CD14-positive monocyte (primary cell): ENCODE measurements around the gene RGL1. TPM values are rescaled to one million over a fixed set of nuclear protein-coding genes. Genes with fewer than 3 reads are reported as not detected.
A peak's percentile ranks its signal among the peaks of the same experiment; 100 is the strongest.

Experiments
- DNase-seq, 3 donors: peaks; one replicate each; pipeline ENCODE4 v3.0.0-alpha.2; 2011 to 2022
- H2AFZ ChIP-seq: 2 replicates; pipeline ENCODE4 v1.6.0; 2012; ENCODE audit warnings: mild to moderate bottlenecking, low read depth, low read length, inconsistent platforms; ENCODE audit not compliant: insufficient read depth, poor library complexity, severe bottlenecking
- H3K27ac ChIP-seq, 2 donors: 1 replicate in 1 of 2; 2 replicates in 1 of 2; pipeline ENCODE4 v1.5.1; 2012 to 2013; ENCODE audit warnings: low read length in 2 of 2, control low read depth in 1 of 2, inconsistent platforms in 1 of 2, low read depth in 1 of 2, mild to moderate bottlenecking in 1 of 2
- H3K27me3 ChIP-seq, 2 donors: one replicate each; pipeline versions ENCODE4 v1.6.0 to v1.6.1; 2011 to 2013; ENCODE audit warnings: low read length in 2 of 2; ENCODE audit not compliant: control insufficient read depth in 2 of 2, insufficient read depth in 2 of 2
- H3K36me3 ChIP-seq, 2 donors: replicated peaks in 1 of 2; 1 replicate in 1 of 2; 2 replicates in 1 of 2; pipeline versions ENCODE4 v1.5.1 to v1.6.1; 2012 to 2013; ENCODE audit warnings: low read length in 2 of 2, control low read depth in 1 of 2, inconsistent platforms in 1 of 2, mild to moderate bottlenecking in 1 of 2; ENCODE audit not compliant: insufficient read depth in 2 of 2, control insufficient read depth in 1 of 2
- H3K4me1 ChIP-seq, 2 donors: 1 replicate in 1 of 2; 2 replicates in 1 of 2; pipeline versions ENCODE4 v1.5.1 to v1.6.1; 2012 to 2013; ENCODE audit warnings: low read length in 2 of 2, control low read depth in 1 of 2, inconsistent platforms in 1 of 2, mild to moderate bottlenecking in 1 of 2, moderate library complexity in 1 of 2; ENCODE audit not compliant: insufficient read depth in 2 of 2, control insufficient read depth in 1 of 2
- H3K4me2 ChIP-seq: replicated peaks from 2 replicates; pipeline ENCODE3; 2012; ENCODE audit warnings: low read length, moderate library complexity, mild to moderate bottlenecking; ENCODE audit not compliant: poor library complexity, severe bottlenecking; ENCODE audit errors: extremely low read depth
- H3K4me3 ChIP-seq, 3 experiments: fragments of 200-600 bp in 1 of 3; sonication (generic) in 1 of 3; replicated peaks in 1 of 3; 1 replicate in 2 of 3; 2 replicates in 1 of 3; pipeline ENCODE4 v1.5.1; 2011 to 2013; ENCODE audit warnings: low read length in 3 of 3, mild to moderate bottlenecking in 3 of 3, control low read depth in 2 of 3, low read depth in 2 of 3, inconsistent platforms in 1 of 3, moderate library complexity in 1 of 3
- H3K79me2 ChIP-seq: 2 replicates; pipeline ENCODE4 v1.6.0; 2012; ENCODE audit warnings: mild to moderate bottlenecking, control low read depth, inconsistent platforms, low read length, moderate library complexity; ENCODE audit not compliant: insufficient read depth
- H3K9ac ChIP-seq: 2 replicates; pipeline ENCODE4 v1.6.0; 2017; ENCODE audit warnings: low read length, mild to moderate bottlenecking; ENCODE audit not compliant: insufficient read depth, poor library complexity, severe bottlenecking
- H3K9me3 ChIP-seq, 2 donors: replicated peaks in 1 of 2; 1 replicate in 1 of 2; 2 replicates in 1 of 2; pipeline versions ENCODE4 v1.5.1 to v1.6.1; 2012 to 2013; ENCODE audit warnings: low read length in 2 of 2, control low read depth in 1 of 2; ENCODE audit not compliant: control insufficient read depth in 1 of 2, insufficient read depth in 1 of 2
- H4K20me1 ChIP-seq: 2 replicates; pipeline ENCODE4 v1.6.0; 2012; ENCODE audit warnings: mild to moderate bottlenecking, low read length, control low read depth, moderate library complexity; ENCODE audit not compliant: insufficient read depth
- H3K27ac Mint-ChIP-seq, 7 donors: one replicate each; pipeline ENCODE4 v1.8.0; 2020; ENCODE audit warnings: mild to moderate bottlenecking in 7 of 7, mixed read lengths in 7 of 7, moderate library complexity in 6 of 7, inconsistent platforms in 2 of 7
- H3K27me3 Mint-ChIP-seq, 3 donors: one replicate each; pipeline ENCODE4 v1.8.0; 2021 to 2022; ENCODE audit warnings: low read depth in 3 of 3, mild to moderate bottlenecking in 3 of 3, mixed read lengths in 3 of 3, moderate library complexity in 3 of 3, inconsistent platforms in 1 of 3
- H3K36me3 Mint-ChIP-seq, 2 donors: one replicate each; pipeline ENCODE4 v1.8.0; 2020; ENCODE audit warnings: mixed read lengths in 2 of 2, inconsistent platforms in 1 of 2, mild to moderate bottlenecking in 1 of 2
- H3K4me1 Mint-ChIP-seq: one replicate; pipeline ENCODE4 v1.8.0; 2020; ENCODE audit warnings: mild to moderate bottlenecking, mixed read lengths
- H3K4me3 Mint-ChIP-seq, 2 donors: one replicate each; pipeline ENCODE4 v1.8.0; 2020; ENCODE audit warnings: mild to moderate bottlenecking in 2 of 2, mixed read lengths in 2 of 2, moderate library complexity in 1 of 2
- H3K9me3 Mint-ChIP-seq, 7 donors: one replicate each; pipeline ENCODE4 v1.8.0; 2020 to 2022; ENCODE audit warnings: mixed read lengths in 7 of 7, mild to moderate bottlenecking in 6 of 7, moderate library complexity in 6 of 7, inconsistent platforms in 2 of 7
- CTCF ChIP-seq: fragments of 200-600 bp; IDR thresholded peaks from one replicate; pipeline ENCODE4 v1.8.0; 2022; ENCODE audit warnings: antibody characterized with exemption, mild to moderate bottlenecking
- WGBS: methylation state at CpG from one replicate; pipeline ENCODE4 v1.1.5; 2013; ENCODE audit warnings: missing lambda C conversion rate; ENCODE audit not compliant: insufficient coverage; 5-methylcytosine and 5-hydroxymethylcytosine counted together
- intact Hi-C, 2 donors: fragments of 100-400 bp; cut with micrococcal nuclease; formaldehyde crosslinking; loops; one replicate each; pipeline versions ENCODE4 v1.15.0 to v1.15.1; 2023
- polyA plus RNA-seq, 3 donors: library from polyadenylated mRNA; depleted of rRNA in 1 of 3; unstranded in 2 of 3; stranded (reverse) in 1 of 3; fragments of 300-500 nt in 2 of 3; fragments of >200 nt in 1 of 3; fragmentation: Illumina TruSeq in 2 of 3; gene quantifications; 1 replicate in 2 of 3; 2 replicates in 1 of 3; pipeline ENCODE4 v1.2.3, GENCODE V29; 2012 to 2021

RGL1 gene
- polyA plus RNA-seq, 3 donors = 1.2 to 3.3 (median 2.0) TPM

- peaks cover 45 to 55% of the 10 kb centered on the region in 2 donors for H3K4me1 ChIP-seq
- TF ChIP-seq CTCF = no peak
- H3K79me2 ChIP-seq = no peaks in the 10 kb centered on the region
- no peaks in the 10 kb centered on the region for H3K36me3 ChIP-seq
- H3K4me3 ChIP-seq = no peak overlapping the region
- peaks cover 15 to 20% of the 10 kb centered on the region in 2 donors for H3K27me3 ChIP-seq
- WGBS = no CpG with 5 or more reads among the region's 2 CpGs
- peaks cover 9 to 30% (median 20%) of the 10 kb centered on the region in 3 donors for H3K27me3 Mint-ChIP-seq
- no peaks in the 10 kb centered on the region for H4K20me1 ChIP-seq
- no peak overlapping the region for H3K4me3 Mint-ChIP-seq
- H3K9me3 Mint-ChIP-seq = peaks cover 0 to 3% (median 0%) of the 10 kb centered on the region in 7 donors
- H3K4me1 Mint-ChIP-seq = peaks cover 42% of the 10 kb centered on the region
- intact Hi-C loops = loop anchor here in 1 of 2 donors (10.0 kb wide), 1 partner anchor 106 kb away; no protein-coding TSS in a partner anchor
- H2AFZ ChIP-seq = no peak overlapping the region
- no peak overlapping the region for H3K4me2 ChIP-seq
- peaks cover 4 to 7% of the 10 kb centered on the region in 2 donors for H3K36me3 Mint-ChIP-seq
- H3K9me3 ChIP-seq = no peaks in the 10 kb centered on the region
- peak overlapping the region in 1 of 2 donors; percentile 56 for H3K27ac ChIP-seq
- H3K27ac Mint-ChIP-seq = peak overlapping the region in 6 of 7 donors; percentile 51 to 83 (median 66)
- H3K9ac ChIP-seq = no peak overlapping the region
- DNase-seq = peak in 1 of 3 donors; percentile 16
Observed at GRCh38 chr1:183808296-183809027, 3.5 kb downstream of the RGL1 start.

GRCh38 chr1:183810121-183810520 lies 5.2 kb downstream of the RGL1 start:
- peak overlapping the region in 2 of 7 donors; percentile 13 to 72 for H3K27ac Mint-ChIP-seq
- Histone ChIP-seq H3K4me2 (no peak overlapping the region), H3K36me3 (no peaks in the 10 kb centered on the region), H3K27ac (no peak overlapping the region), H3K4me3 (no peak overlapping the region), H3K79me2 (no peaks in the 10 kb centered on the region), H4K20me1 (no peaks in the 10 kb centered on the region), H3K9me3 (no peaks in the 10 kb centered on the region), H3K4me1 (peaks cover 41 to 50% of the 10 kb centered on the region in 2 donors), H2AFZ (no peak overlapping the region), H3K9ac (no peak overlapping the region), H3K27me3 (peaks cover 9 to 14% of the 10 kb centered on the region in 2 donors)
- WGBS = 8% methylated on average over 2 of the region's 2 CpGs
- peaks cover 5 to 20% (median 10%) of the 10 kb centered on the region in 3 donors for H3K27me3 Mint-ChIP-seq
- TF ChIP-seq CTCF = no peak
- H3K36me3 Mint-ChIP-seq = peaks cover 4 to 7% of the 10 kb centered on the region in 2 donors
- no peaks in the 10 kb centered on the region for H3K9me3 Mint-ChIP-seq
- H3K4me3 Mint-ChIP-seq = peak overlapping the region in 1 of 2 donors; percentile 40
- peaks cover 46% of the 10 kb centered on the region for H3K4me1 Mint-ChIP-seq
- peak; percentile 44 to 72 (median 59) for DNase-seq
- intact Hi-C loops = no loop called here
